HPDE6-E6E7 (cell line): ENCODE results near the gene ADORA2A.

Source experiments
- DNase-seq: peaks from one replicate; pipeline ENCODE4 v3.0.0; 2011; ENCODE audit warnings: missing footprints; ENCODE audit errors: extremely low spot score

Gene ADORA2A

GRCh38 chr22:24427500-24428164 is at the start of gene ADORA2A:
Gene ADORA2A, plus strand, starts transcription at chr22:24427599. Its CDS starts 5,806 bp downstream, at chr22:24433405.
- no peak for DNase-seq

- no peak for DNase-seq
Measured at GRCh38 chr22:24379536-24379935, 47.9 kb upstream of the ADORA2A start.

- DNase-seq = no peak
Measured at GRCh38 chr22:24380220-24380904, 47.0 kb upstream of the ADORA2A start.

- DNase-seq = no peak
Measured at GRCh38 chr22:24380905-24381230, 46.5 kb upstream of the ADORA2A start.

GRCh38 chr22:24383061-24383460 is 44.3 kb upstream of the ADORA2A start:
- no peak for DNase-seq

- DNase-seq = no peak
Measured at GRCh38 chr22:24384131-24384530, 43.3 kb upstream of the ADORA2A start.

GRCh38 chr22:24386937-24387471 is 40.4 kb upstream of the ADORA2A start:
- no peak for DNase-seq

GRCh38 chr22:24389680-24390079 is 37.7 kb upstream of the ADORA2A start:
- DNase-seq = no peak

- DNase-seq = no peak
Measured at GRCh38 chr22:24390156-24390555, 37.2 kb upstream of the ADORA2A start.

GRCh38 chr22:24390576-24390975 is 36.8 kb upstream of the ADORA2A start:
- no peak for DNase-seq

- no peak for DNase-seq
Measured at GRCh38 chr22:24391836-24392217, 35.6 kb upstream of the ADORA2A start.

GRCh38 chr22:24392218-24392931 is 35.0 kb upstream of the ADORA2A start:
- DNase-seq = no peak

- DNase-seq = no peak
Measured at GRCh38 chr22:24393012-24393559, 34.3 kb upstream of the ADORA2A start.

GRCh38 chr22:24393848-24394247 is 33.6 kb upstream of the ADORA2A start:
- DNase-seq = no peak

GRCh38 chr22:24394254-24394653 is 33.1 kb upstream of the ADORA2A start:
- DNase-seq = no peak

- DNase-seq = no peak
Measured at GRCh38 chr22:24398409-24398808, 29.0 kb upstream of the ADORA2A start.

- DNase-seq = no peak
Measured at GRCh38 chr22:24400034-24400725, 27.2 kb upstream of the ADORA2A start.

GRCh38 chr22:24400726-24401596 is 26.4 kb upstream of the ADORA2A start:
- no peak for DNase-seq

- no peak for DNase-seq
Measured at GRCh38 chr22:24401931-24402367, 25.4 kb upstream of the ADORA2A start.

- DNase-seq = peak; percentile 80
Measured at GRCh38 chr22:24402460-24403192, 24.8 kb upstream of the ADORA2A start.
